H1 (cell line): Measurements from ENCODE around the gene PTGIS. TPM values are rescaled to one million over a fixed set of nuclear protein-coding genes. Genes with fewer than 3 reads are reported as not detected.

Source experiments
- CHD7 ChIP-seq: fragments of 300-600 bp; sonication (generic); IDR thresholded peaks from 2 replicates; pipeline ENCODE4 v1.7.1; 2012; ENCODE audit warnings: low read length, moderate library complexity, mild to moderate bottlenecking, inconsistent platforms; ENCODE audit not compliant: insufficient replicate concordance
- polyA plus RNA-seq, 7 experiments: library from polyadenylated mRNA; depleted of rRNA in 3 of 7; stranded (reverse) in 5 of 7; unstranded in 2 of 7; fragments of >200 nt in 5 of 7; fragments of 200-250 nt in 2 of 7; gene quantifications; 1 replicate in 5 of 7; 2 replicates in 1 of 7; 4 replicates in 1 of 7; pipeline versions ENCODE4 v1.2.1 to v1.2.3, GENCODE V29; 2011 to 2013; ENCODE audit warnings: missing spikeins in 2 of 7, mixed read lengths in 2 of 7
- total RNA-seq: library from RNA; stranded (reverse); fragmentation: NEBNext Ultra II Directional; extraction: Animal tissue kit (Norgen Biotek cat#: 25700); gene quantifications from 2 replicates; pipeline ENCODE4 v1.2.1, GENCODE V29; 2021

PTGIS gene
- total and polyA plus RNA-seq, 2 of the 8 experiments (the other 6 are each of a cell fraction or from before 2014, with no cell fraction given): 29.9 to 35.5 TPM

DNA sequence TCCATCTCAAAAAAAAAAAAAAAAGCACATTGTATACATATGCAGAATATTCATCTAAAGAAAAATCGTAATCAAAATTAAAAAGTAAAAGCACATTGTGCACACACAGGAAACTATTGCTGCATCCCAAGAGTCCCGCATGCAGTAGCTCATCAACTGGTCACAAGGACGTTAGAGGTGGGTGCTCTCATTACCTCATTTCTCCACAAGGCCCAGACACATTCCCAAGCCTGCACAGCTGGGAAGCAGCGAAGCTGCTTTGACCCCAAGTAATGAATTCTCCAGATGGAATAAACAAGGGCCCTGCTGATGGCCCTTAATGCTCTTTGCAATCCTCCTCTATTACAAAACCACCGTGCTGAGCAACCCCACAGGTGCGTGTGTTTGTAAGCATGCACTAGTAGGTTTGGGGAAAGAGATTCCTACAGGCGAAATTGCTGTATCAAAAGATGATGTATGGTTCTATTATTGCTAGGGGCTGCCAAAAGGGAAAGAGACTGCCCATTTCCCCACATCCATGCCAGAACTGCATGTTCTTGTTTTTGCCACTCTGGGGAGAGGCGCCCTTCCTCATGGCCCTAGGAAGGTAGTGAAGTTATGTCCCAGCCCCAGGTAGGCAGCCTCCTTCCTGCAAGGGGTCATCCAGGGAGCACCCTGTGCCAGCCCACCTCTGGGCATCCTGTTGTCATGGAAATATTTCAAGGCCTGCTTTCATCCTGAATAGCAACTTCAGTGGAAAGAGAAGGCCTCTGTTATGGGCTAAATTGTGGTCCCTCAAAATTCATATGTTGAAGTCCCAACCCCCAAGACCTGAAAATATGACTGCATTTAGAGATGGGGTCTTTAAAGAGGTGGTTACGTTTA is 34.6 kb upstream of the PTGIS start (continued):
- TF ChIP-seq CHD7: no peak
